ENCODE results near the gene MED17.

The MED17 gene

GRCh38 chr11:93819966-93820695, 36.0 kb downstream of the MED17 start:
- no peak for DNase-seq

DNA sequence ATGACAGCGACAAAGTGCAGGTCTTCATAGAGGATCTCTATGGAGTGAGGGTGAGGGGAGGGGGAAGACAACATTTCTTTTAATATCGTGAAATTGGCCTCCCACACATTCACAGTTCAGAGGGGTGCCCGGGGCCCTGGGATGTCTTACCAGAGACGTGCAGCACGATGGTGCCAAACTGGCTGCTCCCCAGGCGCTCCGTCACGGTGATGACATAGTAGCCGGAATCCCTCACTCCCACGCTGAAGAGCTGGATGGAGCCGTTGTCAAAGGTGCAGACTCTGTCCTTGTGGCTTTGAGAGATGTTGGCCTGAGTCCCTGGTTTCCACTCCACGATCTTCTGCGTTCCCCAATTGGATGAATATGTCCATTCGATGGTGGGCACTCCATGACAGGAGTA, 36.8 kb downstream of the MED17 start:
- no peak for DNase-seq

DNA sequence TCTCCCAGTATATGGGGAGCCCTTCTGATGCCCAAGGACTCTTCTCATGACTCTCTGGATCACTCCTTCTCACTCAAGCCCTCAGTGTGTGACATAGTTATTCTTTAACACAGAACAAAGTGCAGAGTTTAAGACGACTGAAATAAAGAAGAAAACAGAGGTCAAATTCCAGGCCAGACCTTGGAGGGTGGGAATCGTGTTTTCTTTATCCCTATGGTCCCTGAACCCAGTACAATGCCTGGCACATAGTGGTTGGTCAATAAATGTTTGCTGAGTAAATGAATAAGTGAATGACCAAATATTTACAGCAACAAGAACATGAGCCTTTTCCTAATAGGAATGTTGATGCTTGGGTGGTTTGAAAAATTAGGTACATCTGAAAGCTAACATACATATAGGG, 37.5 kb downstream of the MED17 start:
- no peak for DNase-seq

- DNase-seq: no peak
Observed at GRCh38 chr11:93822359-93822758, 38.3 kb downstream of the MED17 start.

DNA sequence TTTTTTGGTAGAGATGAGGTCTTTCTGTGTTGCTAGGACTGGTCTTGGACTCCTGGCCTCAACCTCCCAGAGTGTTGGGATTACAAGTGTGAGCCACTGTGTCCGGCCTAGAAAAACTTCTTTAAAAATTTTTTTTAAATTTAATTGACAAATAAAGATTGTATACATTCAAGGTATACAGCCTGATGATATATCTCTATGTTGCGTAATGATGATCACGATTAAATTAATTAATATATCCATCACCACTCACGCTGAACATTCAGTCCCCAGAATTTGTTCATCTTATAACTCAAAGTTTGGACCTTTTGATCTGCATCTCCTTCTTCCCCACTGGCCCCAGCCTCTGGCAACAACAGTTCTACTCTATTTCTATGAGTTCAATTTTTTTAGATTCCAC, 39.1 kb downstream of the MED17 start:
- no peak for DNase-seq

- no peak for DNase-seq
Observed at GRCh38 chr11:93827363-93827762, 43.3 kb downstream of the MED17 start.

- no peak for DNase-seq
Observed at GRCh38 chr11:93829598-93829997, 45.5 kb downstream of the MED17 start.

GRCh38 chr11:93831343-93832127, 47.5 kb downstream of the MED17 start:
- no peak for DNase-seq

GRCh38 chr11:93832780-93833179, 48.7 kb downstream of the MED17 start:
- DNase-seq: no peak

GRCh38 chr11:93838967-93839366, 54.9 kb downstream of the MED17 start:
- no peak for DNase-seq

DNA sequence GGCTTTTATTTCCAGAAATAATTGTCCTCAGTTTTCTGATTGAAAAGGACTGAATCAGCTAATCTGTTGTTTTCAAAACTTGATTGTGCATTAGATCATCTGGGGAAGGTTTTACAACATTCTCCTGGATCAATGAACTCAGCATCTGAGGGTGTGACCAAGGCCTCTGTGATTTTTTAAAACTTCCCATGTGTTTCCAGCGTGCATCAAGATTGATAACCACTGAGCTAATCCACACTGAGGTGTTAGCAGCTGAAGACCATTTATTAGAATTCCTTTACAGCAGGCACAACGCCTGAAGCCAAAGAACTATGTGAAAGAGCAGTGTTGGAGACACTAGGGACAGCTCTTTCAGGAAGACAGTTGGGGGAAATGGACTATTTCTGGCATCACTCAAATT, 56.1 kb downstream of the MED17 start:
- DNase-seq: no peak

- DNase-seq: no peak
Observed at GRCh38 chr11:93840981-93841380, 56.9 kb downstream of the MED17 start.

GRCh38 chr11:93841446-93841845, 57.4 kb downstream of the MED17 start:
- no peak for DNase-seq

DNA sequence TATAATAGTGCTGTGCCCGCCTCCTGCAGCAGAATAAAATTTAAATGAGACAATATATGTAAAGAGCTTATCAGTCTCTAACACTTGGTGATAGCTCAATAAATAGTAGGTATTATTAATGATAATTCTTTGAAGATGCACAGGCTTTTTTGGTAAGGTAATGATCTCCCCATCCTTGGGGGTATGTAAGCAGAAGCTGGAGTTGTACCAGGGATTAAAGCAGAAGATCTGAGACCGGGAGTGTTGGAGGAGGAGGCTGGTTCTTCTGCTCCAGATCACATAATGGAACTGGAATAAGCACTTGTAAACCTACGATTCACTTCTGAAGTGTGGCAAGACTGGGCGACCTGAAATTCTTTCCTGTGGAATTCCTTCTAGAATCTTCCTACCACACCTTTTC, 58.0 kb downstream of the MED17 start:
- DNase-seq: no peak

- no peak for DNase-seq
Observed at GRCh38 chr11:93842461-93842860, 58.4 kb downstream of the MED17 start.

DNA sequence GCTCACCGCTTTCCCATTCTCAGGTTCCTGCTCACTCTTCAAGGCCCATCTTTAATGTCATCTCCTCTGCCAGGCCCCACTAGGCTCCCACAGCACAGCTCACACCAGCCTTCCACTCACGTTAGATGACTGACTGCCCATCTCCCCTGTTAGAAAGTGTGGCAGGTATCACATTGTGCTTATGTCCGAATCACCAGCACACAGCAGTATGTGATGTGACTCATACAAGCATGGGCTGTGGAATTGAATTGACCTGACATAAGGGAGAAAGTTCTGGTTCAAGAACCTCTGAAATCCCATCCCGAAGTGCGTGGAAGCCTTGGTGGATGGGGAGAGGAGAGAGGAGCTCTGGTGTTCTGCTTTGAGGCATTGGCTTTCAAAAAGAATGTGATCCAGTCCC, 59.8 kb downstream of the MED17 start:
- no peak for DNase-seq

DNA sequence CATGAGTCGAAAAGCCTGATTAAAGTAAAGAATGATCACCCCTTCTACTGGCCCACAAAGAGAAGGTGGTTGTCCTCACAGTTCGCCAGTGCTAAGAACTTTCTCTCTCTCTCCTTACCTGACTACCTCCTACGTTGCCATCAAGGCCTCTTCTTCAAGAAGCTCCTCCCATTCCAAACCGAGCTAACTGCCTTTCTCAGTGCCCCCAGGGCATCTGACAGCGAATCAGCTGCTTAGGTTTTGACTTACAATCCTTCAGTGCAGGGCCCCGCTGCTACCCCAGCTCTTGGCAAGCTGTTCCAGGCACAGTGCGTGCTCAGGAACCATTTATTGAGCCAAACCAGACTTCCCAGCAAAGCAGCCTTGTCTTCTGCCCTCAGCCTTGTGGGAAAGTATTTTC, 60.5 kb downstream of the MED17 start:
- no peak for DNase-seq

DNA sequence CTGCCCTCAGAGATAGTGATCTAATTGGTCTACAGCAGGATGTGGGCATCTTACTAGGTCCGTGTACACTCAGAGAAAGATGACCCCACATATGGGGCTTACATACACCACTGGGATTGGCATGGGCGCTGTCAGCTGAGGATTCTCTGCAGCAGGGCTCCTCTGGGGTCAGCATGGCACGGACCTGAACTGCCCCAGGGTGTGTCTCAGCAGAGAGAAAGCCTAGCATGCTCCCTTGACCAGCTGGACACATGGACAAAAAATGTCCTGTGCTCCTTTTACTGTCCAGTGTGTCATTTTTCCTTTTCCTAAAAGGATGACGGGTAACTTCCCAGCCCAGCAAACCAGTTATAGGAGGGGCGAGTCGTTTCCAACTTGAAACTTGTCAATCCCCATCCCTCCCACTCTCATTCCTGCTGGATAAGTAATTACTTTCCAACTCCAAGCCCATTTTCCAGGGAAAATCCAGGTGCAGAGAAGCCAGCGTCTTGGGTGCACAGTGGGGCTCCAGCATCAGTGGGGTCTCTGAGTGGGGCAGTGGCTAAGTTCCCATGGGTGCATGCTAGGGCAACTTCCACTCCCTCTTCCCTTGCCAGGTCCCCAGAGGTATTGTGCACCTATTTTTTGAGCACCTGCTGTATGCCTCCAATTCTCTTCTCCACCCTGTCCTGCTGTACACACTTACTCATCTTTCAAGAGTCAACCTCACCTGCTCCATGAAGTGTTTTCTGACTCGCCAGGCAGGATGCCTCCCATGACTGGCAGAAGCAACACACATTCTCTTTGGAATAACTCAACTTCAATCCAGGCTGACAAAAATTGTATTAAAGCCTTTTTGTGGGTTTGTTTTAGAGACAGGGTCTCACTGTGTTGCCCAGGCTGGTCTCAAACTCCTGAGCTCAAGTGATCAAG, 61.4 kb downstream of the MED17 start:
- no peak for DNase-seq

GRCh38 chr11:93846411-93846810, 62.3 kb downstream of the MED17 start:
- no peak for DNase-seq

DNA sequence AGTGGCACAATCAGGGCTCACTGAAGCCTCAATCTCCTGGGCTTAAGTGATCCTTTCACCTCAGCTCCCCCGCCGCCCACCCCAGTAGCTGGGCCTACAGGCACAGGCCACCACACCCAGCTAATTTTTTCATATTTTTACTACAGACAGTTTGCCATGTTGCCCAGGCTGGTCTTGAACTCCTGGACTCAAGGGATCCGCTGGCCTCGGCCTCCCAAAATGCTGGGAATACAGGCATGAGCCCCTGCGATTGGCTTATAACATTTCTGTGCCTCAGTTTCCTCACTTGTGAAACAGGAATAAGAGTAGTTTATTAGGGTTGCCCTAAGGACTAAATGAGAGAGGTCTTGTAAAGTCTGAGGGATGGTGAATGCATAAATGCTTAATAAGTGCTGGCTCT, 65.1 kb downstream of the MED17 start:
- DNase-seq: no peak

DNA sequence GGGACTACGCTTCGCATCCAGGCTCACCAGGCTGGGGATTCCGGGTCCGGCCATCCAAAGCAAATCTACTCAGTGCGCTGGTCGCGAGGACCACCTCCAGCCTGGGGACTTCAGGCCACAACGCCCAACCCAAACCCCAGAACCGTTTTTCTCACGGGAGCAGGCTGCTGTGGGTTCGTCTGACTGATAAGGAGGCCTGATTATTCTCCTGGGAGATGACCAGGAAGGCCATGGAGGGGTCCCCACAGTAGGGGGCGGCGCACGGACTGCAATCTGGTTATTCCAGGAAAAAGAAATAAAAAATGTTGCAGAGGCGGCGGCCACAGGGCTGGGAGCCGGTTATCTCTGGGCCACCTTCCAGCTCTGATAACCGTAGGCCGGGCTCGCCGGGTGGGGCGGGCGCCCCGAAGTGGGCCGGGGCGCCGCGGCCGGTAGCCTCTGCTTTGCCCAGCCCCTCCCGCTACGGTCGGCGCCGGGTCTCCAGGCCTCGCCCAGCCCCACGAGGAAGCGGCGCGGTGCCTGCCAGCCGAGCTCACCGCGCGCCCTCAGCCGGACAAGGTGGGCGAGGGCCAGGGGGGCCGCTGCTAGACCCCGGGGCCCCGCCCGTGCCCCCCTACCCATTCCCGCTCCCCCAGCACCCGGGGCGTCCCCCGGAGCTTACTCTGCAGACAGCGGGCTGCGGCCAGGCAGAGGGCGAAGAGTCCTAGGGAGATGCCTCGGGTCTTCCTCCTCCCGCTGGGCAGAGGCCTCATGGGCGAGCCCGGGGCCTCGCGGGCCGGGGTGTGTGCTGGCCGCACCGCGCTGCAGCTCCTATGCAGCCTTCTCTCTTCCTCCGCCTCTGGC, 65.9 kb downstream of the MED17 start:
- no peak for DNase-seq

- no peak for DNase-seq
Observed at GRCh38 chr11:93850594-93851018, 66.5 kb downstream of the MED17 start, which contains the start of gene VSTM5. Gene VSTM5, minus strand, starts transcription at chr11:93850618. Its CDS starts 116 bp downstream, at chr11:93850502.
